GM18511 (cell line): Measurements from ENCODE around the gene CFAP97D1.

ENCODE experiments used
- ATAC-seq: cut with Tn5 transposase; IDR thresholded peaks from one replicate; pipeline ENCODE4 v1.9.1; 2021; ENCODE audit warnings: mild to moderate bottlenecking, moderate library complexity; ENCODE audit not compliant: unreplicated experiment

The CFAP97D1 gene

GRCh38 chr17:43780135-43780534 is at the start of gene CFAP97D1:
Gene CFAP97D1 (plus strand): TSS chr17:43780435. CDS start chr17:43780463, 28 bp downstream.
- ATAC-seq, result no peak

GRCh38 chr17:43732958-43733357 is 47.3 kb upstream of the CFAP97D1 start:
- no peak for ATAC-seq

GRCh38 chr17:43733956-43734355 is 46.3 kb upstream of the CFAP97D1 start:
- no peak for ATAC-seq

GRCh38 chr17:43734376-43734775 is 45.9 kb upstream of the CFAP97D1 start:
- no peak for ATAC-seq

DNA sequence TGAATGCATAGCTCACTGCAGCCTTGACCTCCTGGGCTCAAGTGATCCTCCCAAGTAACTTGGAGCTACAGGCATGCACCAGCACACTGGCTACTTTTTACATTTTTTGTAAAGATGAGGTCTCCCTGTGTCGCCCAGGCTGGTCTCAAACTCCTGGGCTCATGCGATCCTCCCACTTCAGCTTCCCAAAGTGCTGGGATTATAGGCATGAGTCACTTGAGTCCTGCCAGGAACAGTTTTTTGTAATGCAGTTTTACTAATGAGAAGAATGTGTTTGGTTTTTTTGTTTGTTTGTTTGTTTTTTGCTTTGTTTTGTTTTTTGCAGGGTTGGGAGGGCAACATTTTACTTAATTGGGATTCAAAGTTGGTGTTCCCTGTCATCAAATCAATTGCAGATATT is 43.8 kb upstream of the CFAP97D1 start:
- ATAC-seq, result no peak

- ATAC-seq, result no peak
These were observed 42.5 kb upstream of the CFAP97D1 start for GRCh38 chr17:43737722-43738121.

- ATAC-seq, result no peak
These were observed 39.7 kb upstream of the CFAP97D1 start for GRCh38 chr17:43740541-43740940.

DNA sequence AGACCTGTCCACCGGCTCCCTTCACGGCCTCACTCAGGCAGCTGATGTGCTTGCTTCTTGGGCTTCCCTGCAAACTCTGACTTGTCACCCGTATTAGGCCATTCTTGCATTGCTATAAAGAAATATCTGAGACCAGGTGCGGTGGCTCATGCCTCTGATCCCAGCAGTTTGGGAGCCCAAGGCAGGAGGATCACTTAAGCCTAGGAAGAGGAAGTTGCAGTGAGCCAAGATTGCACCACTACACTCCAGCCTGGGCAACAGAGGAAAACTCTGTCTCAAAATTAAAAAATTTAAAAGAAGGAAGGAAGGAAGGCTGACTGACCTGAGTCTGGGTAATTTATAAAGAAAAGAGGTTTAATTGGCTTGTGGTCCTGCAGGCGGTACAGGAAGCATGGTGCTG is 38.6 kb upstream of the CFAP97D1 start:
- ATAC-seq, result no peak

GRCh38 chr17:43745541-43745940 is 34.7 kb upstream of the CFAP97D1 start:
- ATAC-seq, result no peak

GRCh38 chr17:43750153-43750552 is 30.1 kb upstream of the CFAP97D1 start:
- no peak for ATAC-seq

DNA sequence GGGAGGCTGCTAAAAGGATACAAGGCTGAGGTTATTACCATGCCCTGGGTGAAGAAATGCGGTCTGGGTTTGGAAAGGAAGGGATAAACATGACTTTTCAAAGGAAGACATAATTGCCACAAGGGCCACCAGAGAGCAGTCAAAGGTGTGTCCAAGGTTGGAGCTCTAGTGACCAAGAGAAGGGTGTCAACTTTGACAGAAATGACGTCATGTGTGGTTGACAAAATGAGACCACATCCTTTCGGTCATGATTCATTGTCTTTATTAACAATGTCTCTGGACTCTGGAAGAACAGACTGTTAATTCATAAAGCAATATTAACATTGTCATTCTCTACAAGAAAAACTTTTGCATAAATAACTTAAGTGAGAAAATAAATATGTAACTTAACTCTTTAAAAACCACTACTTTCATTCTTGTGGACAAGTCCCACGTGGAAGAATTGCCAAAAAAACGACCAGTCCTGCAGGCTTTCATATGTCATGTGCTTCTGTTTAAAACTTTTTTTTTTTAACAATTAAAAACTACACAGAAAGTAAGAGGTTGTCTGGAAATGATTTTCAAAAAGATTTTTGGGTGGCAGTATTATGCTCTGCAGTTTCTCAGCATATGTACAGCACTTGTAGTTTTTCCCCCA is 26.6 kb upstream of the CFAP97D1 start:
- ATAC-seq, result no peak

GRCh38 chr17:43754947-43755346 is 25.3 kb upstream of the CFAP97D1 start:
- ATAC-seq, result no peak

- ATAC-seq, result no peak
These were observed 24.8 kb upstream of the CFAP97D1 start for GRCh38 chr17:43755389-43755875.

DNA sequence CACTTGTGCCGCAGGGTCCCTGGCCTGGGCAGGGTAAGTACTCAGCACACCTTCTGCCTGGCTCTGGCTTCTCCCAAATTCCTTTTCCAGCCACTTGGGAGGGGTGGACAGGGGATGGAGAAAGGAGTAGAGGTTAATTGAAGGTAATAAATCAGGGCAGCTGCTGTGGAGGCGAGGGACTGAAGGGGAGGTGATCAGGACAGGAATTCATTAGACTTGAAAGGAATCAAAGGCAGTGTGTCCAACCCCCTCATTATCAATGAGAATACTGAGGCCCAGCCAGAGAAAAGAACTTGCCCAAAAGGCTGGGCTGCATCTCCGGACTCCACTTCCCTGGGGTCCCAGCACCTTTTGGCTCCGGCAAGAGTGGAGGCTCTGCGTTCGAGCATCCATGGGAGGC is 24.0 kb upstream of the CFAP97D1 start:
- ATAC-seq, result no peak

DNA sequence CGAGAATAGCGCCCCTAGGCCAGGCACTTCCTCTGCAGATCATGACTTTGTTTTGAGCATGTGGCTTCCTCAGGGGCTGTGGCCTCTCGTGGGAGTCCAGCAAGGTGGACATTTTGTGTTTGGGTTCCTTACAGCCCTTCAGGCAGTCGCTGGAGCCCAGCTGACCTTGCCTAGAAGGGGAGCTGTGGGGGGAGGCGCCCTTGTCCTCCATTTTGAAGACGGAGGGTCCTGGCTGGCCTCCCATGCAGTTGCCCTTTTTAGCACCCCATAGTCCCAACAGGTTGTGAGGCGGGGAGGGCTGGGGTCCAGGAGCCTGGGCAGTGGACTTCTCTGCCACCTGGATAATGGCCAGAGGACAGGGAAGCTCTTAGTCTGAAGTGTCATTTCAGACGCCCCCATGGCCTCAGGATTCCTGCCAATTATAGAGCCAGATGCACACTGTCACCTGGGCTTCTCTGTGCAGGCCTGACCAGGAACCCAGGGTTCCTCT is 23.0 kb upstream of the CFAP97D1 start:
- no peak for ATAC-seq

- no peak for ATAC-seq
These were observed 22.1 kb upstream of the CFAP97D1 start for GRCh38 chr17:43758086-43758485.

- ATAC-seq, result no peak
These were observed 21.6 kb upstream of the CFAP97D1 start, which contains the start of gene SOST for GRCh38 chr17:43758497-43759174. Gene SOST (minus strand): TSS chr17:43758791. CDS start chr17:43758741, 50 bp downstream.

DNA sequence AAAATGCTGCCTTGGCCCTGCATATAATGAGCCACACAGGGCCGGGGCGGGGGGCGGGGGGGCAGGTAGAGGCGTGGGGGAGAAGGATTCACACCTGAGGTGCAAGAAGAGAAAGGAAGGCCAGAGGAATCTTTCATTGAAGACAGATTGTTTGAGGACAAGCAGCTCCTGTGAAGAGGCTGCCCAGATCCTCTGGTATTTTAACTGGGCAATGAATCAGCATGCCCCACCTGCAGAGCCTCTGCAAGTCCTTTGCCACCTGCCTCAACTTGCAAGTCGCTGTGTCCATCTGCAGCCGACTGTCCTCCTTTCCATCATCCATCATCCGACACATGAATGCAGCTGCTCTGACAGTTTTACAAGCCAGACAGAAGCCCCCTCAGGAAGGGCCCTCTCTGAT is 20.4 kb upstream of the CFAP97D1 start:
- ATAC-seq, result no peak

DNA sequence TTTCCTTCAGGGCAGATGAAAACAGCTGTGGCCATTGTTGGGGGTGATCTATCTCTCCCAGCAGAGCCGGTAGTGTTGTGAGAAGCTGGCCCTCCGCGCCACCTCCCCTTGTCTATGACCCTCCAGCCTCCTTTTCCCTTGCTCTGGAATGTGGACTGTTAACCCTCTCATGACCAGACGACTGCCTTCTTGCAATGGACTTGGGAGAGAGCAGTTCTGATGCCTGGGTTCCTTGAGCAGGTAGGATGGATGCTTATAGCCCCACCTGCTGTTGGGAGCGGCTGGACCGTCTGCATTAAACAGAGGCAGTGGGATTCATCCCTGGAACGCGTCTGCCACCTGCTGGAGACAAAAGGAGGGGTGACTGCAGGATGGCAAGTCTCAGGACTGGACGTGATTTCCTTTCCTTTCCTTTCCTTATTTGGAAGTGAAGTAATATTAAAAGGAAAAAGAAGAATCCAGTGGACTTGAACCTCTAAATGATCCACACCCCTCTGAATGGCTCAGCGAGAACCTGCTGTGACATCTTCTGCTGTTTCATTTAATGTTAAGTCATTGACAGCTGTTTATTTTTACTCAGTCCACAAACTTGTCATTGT is 19.9 kb upstream of the CFAP97D1 start:
- no peak for ATAC-seq

DNA sequence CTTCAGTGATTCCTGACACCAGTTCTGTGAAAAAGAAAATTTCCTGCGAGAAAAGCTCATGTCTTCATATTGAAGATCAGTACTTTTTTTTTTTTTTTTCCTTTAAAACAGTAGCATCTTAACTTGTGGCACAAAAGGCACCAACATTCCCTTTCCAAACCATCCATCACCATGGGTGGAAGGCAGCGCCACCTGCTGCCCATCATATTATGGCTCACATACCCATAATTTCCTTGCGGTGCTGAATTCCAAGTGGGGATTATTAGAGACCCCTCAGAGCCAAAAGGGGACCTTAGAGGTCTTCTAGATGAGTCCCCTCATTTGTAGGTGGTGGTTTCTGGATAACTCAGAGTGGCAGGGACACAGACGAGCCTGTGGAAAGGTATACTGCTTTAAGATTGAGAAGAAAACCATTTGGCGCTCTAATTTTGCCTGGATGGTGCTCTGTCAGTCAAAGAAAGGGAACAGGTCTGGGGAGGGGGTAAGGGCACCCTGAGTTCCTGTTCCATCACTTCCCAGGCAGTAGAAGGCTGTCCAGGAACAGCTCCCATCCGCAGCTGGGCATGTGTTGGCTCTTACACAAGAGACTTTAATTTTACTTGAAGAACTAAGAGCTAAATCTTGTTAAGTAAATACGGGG is 13.7 kb upstream of the CFAP97D1 start:
- ATAC-seq, result no peak

DNA sequence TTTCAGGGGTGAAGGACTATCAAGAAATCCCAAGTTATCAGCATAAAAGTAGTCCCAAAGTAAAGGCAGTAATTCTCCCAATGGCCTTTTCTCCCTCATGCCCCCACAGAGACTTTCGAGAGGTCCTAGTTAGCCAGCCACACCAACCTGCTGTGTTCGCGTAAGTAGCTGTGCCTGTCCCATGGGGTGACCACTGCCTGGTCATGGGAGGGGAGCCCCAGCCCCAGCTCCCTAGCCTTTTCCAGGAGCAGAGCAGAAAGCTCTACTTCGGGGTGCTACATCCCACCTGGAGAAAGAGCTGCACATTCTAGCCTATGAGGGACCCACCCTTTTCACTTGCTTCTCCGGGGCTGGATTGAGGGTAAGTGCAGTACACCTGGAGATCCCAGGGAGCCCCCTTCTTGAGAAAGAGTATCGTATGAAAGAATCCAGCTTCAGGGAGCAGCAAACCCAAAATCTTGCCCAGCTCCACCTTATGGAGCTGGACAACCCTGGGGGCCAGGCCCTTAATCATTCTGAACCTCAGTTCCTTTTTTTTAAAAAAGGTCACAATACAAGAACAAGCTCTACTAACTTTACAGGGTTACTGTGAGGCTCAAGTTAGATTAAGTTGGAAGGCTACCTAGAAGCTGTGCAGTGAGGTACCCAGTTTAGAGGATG is 13.1 kb upstream of the CFAP97D1 start:
- no peak for ATAC-seq
